Testis (tissue), 2 donors: ENCODE results near the gene CDRT15.

Source experiments
- CTCF ChIP-seq, 3 experiments: fragments of 450-650 bp in 2 of 3; fragments of 200-600 bp in 1 of 3; sonication (generic) in 1 of 3; IDR thresholded peaks; one replicate each; pipeline ENCODE4 v1.5.1; 2016 to 2019; ENCODE audit warnings: antibody characterized with exemption in 3 of 3, mild to moderate bottlenecking in 2 of 3, moderate library complexity in 1 of 3
- POLR2A ChIP-seq: fragments of 450-650 bp; IDR thresholded peaks from one replicate; pipeline ENCODE4 v1.6.1; 2017; ENCODE audit warnings: antibody characterized with exemption, mild to moderate bottlenecking, moderate library complexity

- TF ChIP-seq CTCF (IDR thresholded peaks at IDR 0.05) (peak; percentile 48 to 67 (median 62)), POLR2A (no peak)
Observed at GRCh38 chr17:14211801-14212200, 24.9 kb downstream of the CDRT15 start.
